ENCODE data around the gene PNCK.

- TF ChIP-seq ARNT2 (CRISPR knock-in tag; IDR thresholded peaks at IDR 0.05; ENCODE audit: low read depth) (no peak), CTCF (CRISPR knock-in tag; IDR thresholded peaks at IDR 0.05) (no peak), KLF13 (CRISPR knock-in tag; IDR thresholded peaks at IDR 0.05) (no peak), ZNF891 (CRISPR knock-in tag; IDR thresholded peaks at IDR 0.05) (no peak), ZNF530 (CRISPR knock-in tag; IDR thresholded peaks at IDR 0.05; ENCODE audit: low read depth) (no peak), TBP (CRISPR knock-in tag; IDR thresholded peaks at IDR 0.05) (no peak), RFX5 (IDR thresholded peaks at IDR 0.05; ENCODE audit: low read depth, low read length) (no peak), ZBTB4 (CRISPR knock-in tag; IDR thresholded peaks at IDR 0.05; ENCODE audit: borderline replicate concordance) (no peak), GABPB1 (CRISPR knock-in tag; IDR thresholded peaks at IDR 0.05) (no peak)
- TF ChIP-seq, protein P1, sequence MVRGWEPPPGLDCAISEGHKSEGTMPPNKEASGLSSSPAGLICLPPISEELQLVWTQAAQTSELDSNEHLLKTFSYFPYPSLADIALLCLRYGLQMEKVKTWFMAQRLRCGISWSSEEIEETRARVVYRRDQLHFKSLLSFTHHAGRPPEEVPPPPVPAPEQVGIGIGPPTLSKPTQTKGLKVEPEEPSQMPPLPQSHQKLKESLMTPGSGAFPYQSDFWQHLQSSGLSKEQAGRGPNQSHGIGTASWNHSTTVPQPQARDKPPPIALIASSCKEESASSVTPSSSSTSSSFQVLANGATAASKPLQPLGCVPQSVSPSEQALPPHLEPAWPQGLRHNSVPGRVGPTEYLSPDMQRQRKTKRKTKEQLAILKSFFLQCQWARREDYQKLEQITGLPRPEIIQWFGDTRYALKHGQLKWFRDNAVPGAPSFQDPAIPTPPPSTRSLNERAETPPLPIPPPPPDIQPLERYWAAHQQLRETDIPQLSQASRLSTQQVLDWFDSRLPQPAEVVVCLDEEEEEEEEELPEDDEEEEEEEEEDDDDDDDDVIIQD (CRISPR knock-in tag; IDR thresholded peaks at IDR 0.05; ENCODE audit: low read depth) = no peak
These were observed 41.6 kb downstream of the PNCK start for GRCh38 chrX:153631907-153632594.

All from HepG2 (cell line).